Fibroblast of lung (primary cell): ENCODE measurements around the gene FAM174B.

Experiments
- EZH2 ChIP-seq: IDR thresholded peaks from 2 replicates; pipeline ENCODE4 v1.5.1; 2012; ENCODE audit warnings: low read length, control low read depth, mild to moderate bottlenecking; ENCODE audit errors: missing control alignments
- TF ChIP-seq, protein P1 (sequence below), 2 donors: IDR thresholded peaks in 1 of 2; conservative IDR thresholded peaks in 1 of 2; 1 replicate in 1 of 2; 2 replicates in 1 of 2; pipeline ENCODE4 v1.5.1; 2011 to 2012; ENCODE audit warnings: low read length in 2 of 2, control low read depth in 1 of 2, inconsistent platforms in 1 of 2, low read depth in 1 of 2, mild to moderate bottlenecking in 1 of 2

DNA sequence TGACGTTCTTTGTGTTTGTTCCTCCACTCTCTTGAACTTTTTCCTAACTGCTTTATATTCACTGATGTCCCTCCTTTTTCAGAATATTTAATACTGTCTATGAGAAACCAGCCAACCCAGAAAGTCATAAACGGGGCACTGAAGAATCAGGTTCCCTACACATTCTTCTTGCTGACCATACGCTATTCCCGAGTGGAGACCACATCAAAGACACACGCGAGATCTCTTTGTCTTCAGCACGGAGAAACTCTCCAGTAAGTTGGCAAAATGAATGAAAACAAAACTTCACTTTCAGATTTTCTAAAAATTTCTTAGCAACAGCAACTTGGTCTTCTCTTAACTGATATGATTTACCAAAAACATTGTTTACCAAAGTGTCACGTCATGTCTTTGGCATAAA is 22.6 kb downstream of the FAM174B start:
- TF ChIP-seq, protein P1, sequence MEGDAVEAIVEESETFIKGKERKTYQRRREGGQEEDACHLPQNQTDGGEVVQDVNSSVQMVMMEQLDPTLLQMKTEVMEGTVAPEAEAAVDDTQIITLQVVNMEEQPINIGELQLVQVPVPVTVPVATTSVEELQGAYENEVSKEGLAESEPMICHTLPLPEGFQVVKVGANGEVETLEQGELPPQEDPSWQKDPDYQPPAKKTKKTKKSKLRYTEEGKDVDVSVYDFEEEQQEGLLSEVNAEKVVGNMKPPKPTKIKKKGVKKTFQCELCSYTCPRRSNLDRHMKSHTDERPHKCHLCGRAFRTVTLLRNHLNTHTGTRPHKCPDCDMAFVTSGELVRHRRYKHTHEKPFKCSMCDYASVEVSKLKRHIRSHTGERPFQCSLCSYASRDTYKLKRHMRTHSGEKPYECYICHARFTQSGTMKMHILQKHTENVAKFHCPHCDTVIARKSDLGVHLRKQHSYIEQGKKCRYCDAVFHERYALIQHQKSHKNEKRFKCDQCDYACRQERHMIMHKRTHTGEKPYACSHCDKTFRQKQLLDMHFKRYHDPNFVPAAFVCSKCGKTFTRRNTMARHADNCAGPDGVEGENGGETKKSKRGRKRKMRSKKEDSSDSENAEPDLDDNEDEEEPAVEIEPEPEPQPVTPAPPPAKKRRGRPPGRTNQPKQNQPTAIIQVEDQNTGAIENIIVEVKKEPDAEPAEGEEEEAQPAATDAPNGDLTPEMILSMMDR (conservative IDR thresholded peaks at IDR 0.05 in 1 of 2, IDR thresholded peaks at IDR 0.05 in 1 of 2; ENCODE audit: low read depth in 1 of 2, low read length in 2 of 2): no peak
- TF ChIP-seq EZH2: no peak
